Loucy (cell line): ENCODE data around the gene FAM193B.

Experiments
- EZH2phosphoT487 ChIP-seq: fragments of 200-600 bp; IDR thresholded peaks from 2 replicates; pipeline ENCODE4 v1.6.1; 2018; ENCODE audit warnings: antibody characterized with exemption, mild to moderate bottlenecking, moderate library complexity, borderline replicate concordance
- TF ChIP-seq, protein P1 (sequence below): fragments of 200-600 bp; sonication (generic); conservative IDR thresholded peaks from 2 replicates; pipeline ENCODE4 v1.5.1; 2014; ENCODE audit warnings: mild to moderate bottlenecking, antibody characterized with exemption, low read length

- TF ChIP-seq, protein P1, sequence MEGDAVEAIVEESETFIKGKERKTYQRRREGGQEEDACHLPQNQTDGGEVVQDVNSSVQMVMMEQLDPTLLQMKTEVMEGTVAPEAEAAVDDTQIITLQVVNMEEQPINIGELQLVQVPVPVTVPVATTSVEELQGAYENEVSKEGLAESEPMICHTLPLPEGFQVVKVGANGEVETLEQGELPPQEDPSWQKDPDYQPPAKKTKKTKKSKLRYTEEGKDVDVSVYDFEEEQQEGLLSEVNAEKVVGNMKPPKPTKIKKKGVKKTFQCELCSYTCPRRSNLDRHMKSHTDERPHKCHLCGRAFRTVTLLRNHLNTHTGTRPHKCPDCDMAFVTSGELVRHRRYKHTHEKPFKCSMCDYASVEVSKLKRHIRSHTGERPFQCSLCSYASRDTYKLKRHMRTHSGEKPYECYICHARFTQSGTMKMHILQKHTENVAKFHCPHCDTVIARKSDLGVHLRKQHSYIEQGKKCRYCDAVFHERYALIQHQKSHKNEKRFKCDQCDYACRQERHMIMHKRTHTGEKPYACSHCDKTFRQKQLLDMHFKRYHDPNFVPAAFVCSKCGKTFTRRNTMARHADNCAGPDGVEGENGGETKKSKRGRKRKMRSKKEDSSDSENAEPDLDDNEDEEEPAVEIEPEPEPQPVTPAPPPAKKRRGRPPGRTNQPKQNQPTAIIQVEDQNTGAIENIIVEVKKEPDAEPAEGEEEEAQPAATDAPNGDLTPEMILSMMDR, result no peak
- no peak for TF ChIP-seq EZH2phosphoT487
These were observed 45.5 kb downstream of the FAM193B start for GRCh38 chr5:177508837-177509236.
